ENCODE results near the gene DFFB.

Gene DFFB

DNA sequence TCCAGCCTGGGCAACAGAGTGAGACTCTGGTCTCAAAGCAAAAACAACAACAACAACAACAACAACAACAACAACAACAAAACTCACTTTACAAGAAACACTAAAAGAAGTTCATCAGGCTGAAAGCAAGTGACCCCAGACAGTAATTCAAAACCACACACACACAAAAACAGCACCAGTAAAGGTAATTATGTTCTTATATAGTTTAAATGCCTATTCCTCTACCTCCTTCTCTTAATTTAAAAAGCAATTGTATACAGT, 41.1 kb downstream of the DFFB start:
- Histone ChIP-seq H3K4me3 (ENCODE audit: insufficient read length, low read depth) (peak overlapping the region; percentile 8), H3K36me3 (ENCODE audit: insufficient read depth, insufficient read length, low read length) (peaks cover 24% of the 10 kb centered on the region), H3K27me3 (ENCODE audit: insufficient read depth, insufficient read length) (no peaks in the 10 kb centered on the region), H3K9ac (ENCODE audit: insufficient read length, low read depth) (no peak overlapping the region), H3K4me1 (ENCODE audit: insufficient read depth, insufficient read length) (peaks cover 6% of the 10 kb centered on the region), H3K9me3 (ENCODE audit: insufficient read depth, low read length) (peaks cover 8% of the 10 kb centered on the region; the same call in 1 of the 2 replicates)
- TF ChIP-seq YY1 (IDR thresholded peaks at IDR 0.05; ENCODE audit: insufficient read depth, insufficient read length) (no peak), ZNF274 (IDR thresholded peaks at IDR 0.05; ENCODE audit: low read depth, low read length) (no peak), SUZ12 (IDR thresholded peaks at IDR 0.05; ENCODE audit: extremely low read depth, insufficient read depth, insufficient read length) (no peak)
- DNase-seq (ENCODE audit: low read depth, low spot score): no peak

DNA sequence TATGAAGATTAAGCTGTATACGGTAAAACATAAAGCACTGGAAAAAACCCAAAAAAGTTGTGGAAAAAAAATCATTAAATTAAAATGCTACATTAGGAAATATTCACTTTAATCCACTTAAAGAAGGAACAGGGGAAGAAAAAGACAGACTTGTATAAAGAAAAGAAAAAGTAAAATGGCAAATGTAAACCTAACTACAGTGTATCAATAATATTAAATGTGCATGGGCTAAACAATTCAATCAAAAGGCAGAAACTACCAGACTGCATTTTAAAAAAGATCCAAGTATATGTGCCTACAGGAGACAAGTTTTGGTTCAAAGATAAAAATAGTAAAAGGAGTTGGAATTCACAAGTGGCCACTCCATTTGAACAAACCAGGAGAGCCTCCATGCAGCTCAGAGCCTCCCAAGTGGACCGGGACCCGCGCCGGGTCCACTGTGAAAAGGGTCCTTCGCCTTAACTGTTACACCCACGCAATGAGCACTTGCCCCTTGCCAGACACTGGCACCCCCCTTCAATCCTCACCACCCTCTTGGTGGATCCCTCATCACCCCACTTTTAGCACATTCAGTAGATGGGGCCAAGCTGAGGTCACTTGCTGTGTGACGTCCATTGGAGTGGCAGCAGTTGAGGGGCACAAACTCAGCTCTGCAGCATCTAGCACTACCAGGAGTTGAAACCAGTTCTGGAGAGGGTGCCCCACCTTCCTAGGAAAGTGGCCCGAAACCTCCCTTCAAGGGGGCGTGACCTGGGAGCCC, 41.9 kb downstream of the DFFB start:
- DNase-seq (ENCODE audit: low read depth, low spot score): no peak
- TF ChIP-seq ZNF274 (IDR thresholded peaks at IDR 0.05; ENCODE audit: low read depth, low read length): no peak
- TF ChIP-seq YY1 (IDR thresholded peaks at IDR 0.05; ENCODE audit: insufficient read depth, insufficient read length): no peak
- TF ChIP-seq SUZ12 (IDR thresholded peaks at IDR 0.05; ENCODE audit: extremely low read depth, insufficient read depth, insufficient read length): no peak
- peak overlapping the region; percentile 97 for H3K9ac ChIP-seq (ENCODE audit: insufficient read length, low read depth)

DNA sequence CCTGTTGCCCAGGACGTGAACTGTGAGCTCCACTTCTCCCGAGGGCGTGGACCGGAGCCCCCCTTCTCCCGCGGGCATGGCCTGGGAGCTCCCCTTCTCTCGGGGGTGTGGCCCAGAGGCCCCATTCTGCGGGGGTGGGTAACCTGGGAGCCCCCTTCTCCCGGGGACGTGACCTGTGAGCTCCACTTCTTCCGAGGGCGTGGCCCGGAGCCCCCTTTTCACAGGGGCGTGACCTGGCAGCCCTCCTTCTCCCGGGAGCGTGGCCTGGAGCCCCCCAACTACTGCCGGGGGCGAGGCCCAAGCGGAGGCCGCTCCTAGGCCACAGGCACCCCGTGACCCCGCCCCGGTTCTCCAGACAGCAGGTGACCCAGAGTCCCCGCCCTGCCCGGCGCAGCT, 42.5 kb downstream of the DFFB start:
- DNase-seq (ENCODE audit: low read depth, low spot score): no peak
- no peak for TF ChIP-seq SUZ12 (IDR thresholded peaks at IDR 0.05; ENCODE audit: extremely low read depth, insufficient read depth, insufficient read length)
- no peak for TF ChIP-seq YY1 (IDR thresholded peaks at IDR 0.05; ENCODE audit: insufficient read depth, insufficient read length)
- no peak for TF ChIP-seq ZNF274 (IDR thresholded peaks at IDR 0.05; ENCODE audit: low read depth, low read length)

More for the DNA sequence above, 41.9 kb downstream of the DFFB start:
- H3K4me1 ChIP-seq (ENCODE audit: insufficient read depth, insufficient read length): peaks cover 11% of the 10 kb centered on the region
- peaks cover 18% of the 10 kb centered on the region for H3K36me3 ChIP-seq (ENCODE audit: insufficient read depth, insufficient read length, low read length)
- H3K27me3 ChIP-seq (ENCODE audit: insufficient read depth, insufficient read length): no peaks in the 10 kb centered on the region
- H3K4me3 ChIP-seq (ENCODE audit: insufficient read length, low read depth): peak overlapping the region; percentile 88
- H3K9me3 ChIP-seq (ENCODE audit: insufficient read depth, low read length): peaks cover 8% of the 10 kb centered on the region; the same call in 1 of the 2 replicates

DNA sequence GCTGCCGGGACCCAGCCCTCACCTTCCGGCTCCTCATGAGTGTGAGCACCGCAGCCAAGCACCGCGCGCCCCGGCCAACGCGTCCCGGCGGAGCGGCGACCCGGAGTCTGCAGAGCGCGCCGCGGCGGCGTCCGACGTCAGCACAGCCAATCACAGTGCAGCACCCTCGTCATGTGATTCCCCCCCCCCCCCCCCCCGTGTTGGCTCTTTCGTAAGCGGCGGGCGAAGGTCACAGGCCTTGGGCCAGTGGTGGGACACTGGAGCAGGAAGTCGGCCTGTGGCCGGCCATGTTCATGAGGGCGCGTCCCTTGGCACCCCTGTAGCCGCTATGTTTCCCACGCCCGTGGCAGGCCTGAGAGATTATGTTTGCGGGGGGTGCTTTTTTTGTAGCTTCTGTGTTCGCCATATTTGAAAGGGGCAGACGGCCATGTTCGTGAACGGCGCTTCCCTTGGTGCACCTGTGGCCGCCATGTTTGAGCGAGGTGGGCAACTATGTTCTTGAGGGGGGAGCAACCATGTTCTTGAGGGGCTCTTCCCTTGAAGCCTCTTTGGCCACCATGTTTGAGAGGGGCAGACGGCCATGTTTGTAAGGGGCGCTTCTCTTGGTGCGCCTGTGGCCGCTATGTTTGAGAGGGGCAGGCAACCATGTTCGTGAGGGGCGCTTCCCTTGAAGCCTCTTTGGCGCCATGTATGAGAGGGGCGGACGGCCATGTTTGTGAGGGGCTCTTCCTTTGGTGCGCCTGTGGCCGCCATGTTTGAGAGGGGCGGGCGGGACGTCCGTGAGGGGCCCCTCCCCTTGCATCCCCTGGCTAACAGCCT, 43.1 kb downstream of the DFFB start, which contains the start of gene C1orf174:
C1orf174 (minus strand) TSS at position 123 of the 819 bp plus-strand sequence; CDS start at position 37, 86 bp downstream.
- H3K4me3 ChIP-seq (ENCODE audit: insufficient read length, low read depth): peak within 1 kb of the TSS; percentile 88
- H3K9me3 ChIP-seq (ENCODE audit: insufficient read depth, low read length): peaks cover 8% of the 10 kb centered on the region; the same call in 1 of the 2 replicates
- H3K27me3 ChIP-seq (ENCODE audit: insufficient read depth, insufficient read length): no peaks in the 10 kb centered on the region
- H3K9ac ChIP-seq (ENCODE audit: insufficient read length, low read depth): peak within 1 kb of the TSS; percentile 97
- peak; percentile 88 for DNase-seq (ENCODE audit: low read depth, low spot score)
- TF ChIP-seq ZNF274 (IDR thresholded peaks at IDR 0.05; ENCODE audit: low read depth, low read length): no peak
- peak; percentile 98 for TF ChIP-seq YY1 (IDR thresholded peaks at IDR 0.05; ENCODE audit: insufficient read depth, insufficient read length)
- H3K36me3 ChIP-seq (ENCODE audit: insufficient read depth, insufficient read length, low read length): peaks cover 14% of the 10 kb centered on the region
- peaks cover 11% of the 10 kb centered on the region for H3K4me1 ChIP-seq (ENCODE audit: insufficient read depth, insufficient read length)

More for the DNA sequence above, 42.5 kb downstream of the DFFB start:
- Histone ChIP-seq H3K27me3 (ENCODE audit: insufficient read depth, insufficient read length) (no peaks in the 10 kb centered on the region), H3K4me3 (ENCODE audit: insufficient read length, low read depth) (peak overlapping the region; percentile 88), H3K9me3 (ENCODE audit: insufficient read depth, low read length) (peaks cover 8% of the 10 kb centered on the region; the same call in 1 of the 2 replicates), H3K4me1 (ENCODE audit: insufficient read depth, insufficient read length) (peaks cover 11% of the 10 kb centered on the region), H3K9ac (ENCODE audit: insufficient read length, low read depth) (peak overlapping the region; percentile 97), H3K36me3 (ENCODE audit: insufficient read depth, insufficient read length, low read length) (peaks cover 20% of the 10 kb centered on the region)

DNA sequence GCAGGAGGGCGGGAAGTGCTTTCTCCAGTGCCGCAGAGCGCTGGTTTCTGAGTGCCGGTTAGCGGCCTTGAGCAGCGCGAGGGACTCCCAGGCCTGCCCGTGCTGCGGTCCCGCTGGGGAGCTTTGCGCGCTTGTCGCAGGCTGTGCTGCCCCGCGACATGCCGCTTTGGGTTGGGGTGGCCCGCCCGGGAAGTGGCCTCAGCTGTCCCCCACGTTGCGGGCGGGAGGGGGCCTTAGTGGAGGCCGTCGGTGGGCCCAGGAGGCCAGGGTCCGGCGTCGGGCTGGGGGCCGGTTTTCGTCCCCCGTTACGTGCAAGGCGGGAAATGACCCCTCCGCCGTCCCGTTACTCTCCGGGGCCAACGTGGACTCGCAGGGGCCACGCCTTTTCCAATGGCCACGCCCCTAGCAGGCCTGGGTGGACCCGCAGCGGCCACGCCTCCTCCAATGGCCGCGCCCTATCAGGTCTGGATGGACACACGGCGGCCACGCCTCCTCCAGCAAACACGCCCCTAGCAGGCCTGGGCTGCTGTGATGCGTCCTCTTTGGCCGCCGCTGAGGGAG, 43.8 kb downstream of the DFFB start:
- TF ChIP-seq ZNF274 (IDR thresholded peaks at IDR 0.05; ENCODE audit: low read depth, low read length) (no peak), YY1 (IDR thresholded peaks at IDR 0.05; ENCODE audit: insufficient read depth, insufficient read length) (no peak), SUZ12 (IDR thresholded peaks at IDR 0.05; ENCODE audit: extremely low read depth, insufficient read depth, insufficient read length) (no peak)
- H3K4me1 ChIP-seq (ENCODE audit: insufficient read depth, insufficient read length): peaks cover 12% of the 10 kb centered on the region
- H3K9me3 ChIP-seq (ENCODE audit: insufficient read depth, low read length): peaks cover 8% of the 10 kb centered on the region; the same call in 1 of the 2 replicates
- no peaks in the 10 kb centered on the region for H3K27me3 ChIP-seq (ENCODE audit: insufficient read depth, insufficient read length)
- H3K36me3 ChIP-seq (ENCODE audit: insufficient read depth, insufficient read length, low read length): peaks cover 7% of the 10 kb centered on the region
- H3K4me3 ChIP-seq (ENCODE audit: insufficient read length, low read depth): peak overlapping the region; percentile 85
- H3K9ac ChIP-seq (ENCODE audit: insufficient read length, low read depth): peak overlapping the region; percentile 97
- peak; percentile 92 for DNase-seq (ENCODE audit: low read depth, low spot score)

DNA sequence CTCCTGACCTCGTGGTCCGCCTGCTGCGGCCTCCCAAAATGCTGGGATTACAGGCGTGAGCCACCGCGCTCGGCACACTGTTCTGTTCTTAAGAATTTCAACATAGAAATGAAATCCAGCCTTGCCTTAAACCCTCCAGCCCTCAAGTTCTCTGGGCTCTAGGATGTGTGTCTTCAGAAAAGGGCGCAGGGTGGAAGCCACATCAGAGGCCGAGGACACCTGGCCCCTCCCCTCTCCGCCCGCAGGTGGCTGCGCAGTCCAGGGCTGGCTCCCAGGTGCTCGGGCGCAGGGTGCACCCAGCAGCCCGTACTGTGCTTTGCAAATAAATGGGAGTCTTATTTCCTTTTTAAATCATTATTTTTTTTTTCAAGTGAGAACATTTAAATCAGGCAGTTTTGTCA, 44.8 kb downstream of the DFFB start:
- Histone ChIP-seq H3K9me3 (ENCODE audit: insufficient read depth, low read length) (peaks cover 8% of the 10 kb centered on the region; the same call in 1 of the 2 replicates), H3K4me3 (ENCODE audit: insufficient read length, low read depth) (no peak overlapping the region), H3K4me1 (ENCODE audit: insufficient read depth, insufficient read length) (peaks cover 15% of the 10 kb centered on the region), H3K27me3 (ENCODE audit: insufficient read depth, insufficient read length) (no peaks in the 10 kb centered on the region), H3K9ac (ENCODE audit: insufficient read length, low read depth) (no peak overlapping the region), H3K36me3 (ENCODE audit: insufficient read depth, insufficient read length, low read length) (peaks cover 2% of the 10 kb centered on the region)
- DNase-seq (ENCODE audit: low read depth, low spot score): no peak
- TF ChIP-seq ZNF274 (IDR thresholded peaks at IDR 0.05; ENCODE audit: low read depth, low read length) (no peak), YY1 (IDR thresholded peaks at IDR 0.05; ENCODE audit: insufficient read depth, insufficient read length) (no peak), SUZ12 (IDR thresholded peaks at IDR 0.05; ENCODE audit: extremely low read depth, insufficient read depth, insufficient read length) (no peak)

Measured in NT2/D1 (cell line).